Ovary (tissue), 9 donors: ENCODE measurements around the gene LRRC75A. TPM values are rescaled to one million over a fixed set of nuclear protein-coding genes. Genes with fewer than 3 reads are reported as not detected.

Source experiments
- DNase-seq, 5 donors: peaks; one replicate each; pipeline ENCODE4 v3.0.0-alpha.2; 2019 to 2020
- H3K27ac ChIP-seq, 2 donors: fragments of 200-600 bp; one replicate each; pipeline versions ENCODE4 v1.5.1 to v1.8.0; 2019 to 2022
- H3K27me3 ChIP-seq: fragments of 200-600 bp; one replicate; pipeline ENCODE4 v1.8.0; 2022
- H3K36me3 ChIP-seq: fragments of 200-600 bp; sonication (generic); one replicate; pipeline ENCODE4 v1.5.1; 2019
- H3K4me1 ChIP-seq: one replicate; pipeline ENCODE4 v1.8.1; 2013; ENCODE audit warnings: mild to moderate bottlenecking, moderate library complexity; ENCODE audit not compliant: insufficient read depth
- H3K4me3 ChIP-seq: fragments of 200-600 bp; sonication (generic); one replicate; pipeline ENCODE4 v1.5.1; 2017
- H3K9me3 ChIP-seq, 2 donors: fragments of 200-600 bp in 1 of 2; sonication (generic) in 1 of 2; one replicate each; pipeline versions ENCODE4 v1.5.1 to v1.8.1; 2013 to 2019; ENCODE audit warnings: mild to moderate bottlenecking in 1 of 2, moderate library complexity in 1 of 2
- CTCF ChIP-seq, 3 donors: fragments of 450-650 bp in 2 of 3; fragments of 200-600 bp in 1 of 3; IDR thresholded peaks; one replicate each; pipeline versions ENCODE4 v1.5.1 to v1.8.0; 2016 to 2022; ENCODE audit warnings: antibody characterized with exemption in 3 of 3, mild to moderate bottlenecking in 1 of 3
- EP300 ChIP-seq: sonication (generic); formaldehyde crosslinking; IDR thresholded peaks from one replicate; pipeline ENCODE4 v1.6.1; 2017; ENCODE audit warnings: antibody characterized with exemption
- POLR2A ChIP-seq: fragments of 450-650 bp; IDR thresholded peaks from one replicate; pipeline ENCODE4 v1.6.1; 2017; ENCODE audit warnings: antibody characterized with exemption, mild to moderate bottlenecking, moderate library complexity
- WGBS, 3 donors: extraction: QIAGEN DNeasy Blood & Tissue Kit in 1 of 3; methylation state at CpG; one replicate each; pipeline versions ENCODE4 v1.1.5 to v1.1.7; 2013 to 2017; 5-methylcytosine and 5-hydroxymethylcytosine counted together
- intact Hi-C, 4 donors: fragments of 100-400 bp; cut with DNase I; formaldehyde crosslinking; loops; one replicate each; pipeline versions ENCODE4 v1.11.0 to v1.15.1; 2022 to 2023
- polyA plus RNA-seq, 2 donors: library from polyadenylated mRNA; stranded (reverse); fragments of 200-250 nt in 1 of 2; fragments of 350-450 nt in 1 of 2; fragmentation: Illumina TruSeq in 1 of 2; extraction: RNeasy Lipid Tissue Mini Kit (QIAGEN cat#74804) in 1 of 2; gene quantifications; one replicate each; pipeline ENCODE4 v1.2.3, GENCODE V29; 2013 to 2014
- total RNA-seq, 7 donors: library from RNA; depleted of rRNA in 2 of 7; stranded (reverse); fragments of >200 nt in 2 of 7; fragmentation: NEBNext Ultra II Directional in 3 of 7; extraction: Animal tissue kit (Norgen Biotek cat#: 25700) in 3 of 7; gene quantifications; one replicate each; pipeline versions ENCODE4 v1.1.0 to v1.2.4, GENCODE V29; 2016 to 2023
- donor health status: DM: no; HTN: no; CAD: no; lungs with moderate emphysema.
- donor health status: DM: no; HTN: no; CAD: no.
- donor health status: Bipolar disorder and iron deficiency.
- donor health status: DM: yes; HTN: yes; CAD: no.
- donor health status: DM: no; HTN: no; CAD: no.
- donor health status: DM: yes; HTN: yes; CAD: no.

Gene LRRC75A
- total and polyA plus RNA-seq, 9 donors = 1.0 to 12.5 (median 4.1) TPM

- Histone ChIP-seq H3K4me3 (no peak overlapping the region), H3K9me3 (no peaks in the 10 kb centered on the region), H3K36me3 (no peaks in the 10 kb centered on the region), H3K27ac (no peak overlapping the region), H3K27me3 (no peaks in the 10 kb centered on the region), H3K4me1 (no peaks in the 10 kb centered on the region)
- no peak for DNase-seq
- WGBS, 3 donors = 42 to 49% (median 46%) methylated on average over 13 of the region's 13 CpGs
- intact Hi-C loops = no loop called here
- TF ChIP-seq CTCF (IDR thresholded peaks at IDR 0.05) (no peak), POLR2A (no peak), EP300 (no peak)
Measured at GRCh38 chr17:16463358-16464302, 28.4 kb downstream of the LRRC75A start.

GRCh38 chr17:16462070-16462864 is 29.7 kb downstream of the LRRC75A start:
- 85 to 89% (median 86%) methylated on average over 18 to 20 of the region's 20 CpGs for WGBS, 3 donors
- H3K27ac ChIP-seq = no peak overlapping the region
- intact Hi-C loops = no loop called here
- no peaks in the 10 kb centered on the region for H3K4me1 ChIP-seq
- H3K27me3 ChIP-seq = no peaks in the 10 kb centered on the region
- no peaks in the 10 kb centered on the region for H3K36me3 ChIP-seq
- no peak overlapping the region for H3K4me3 ChIP-seq
- no peak for TF ChIP-seq EP300
- TF ChIP-seq CTCF (IDR thresholded peaks at IDR 0.05) = no peak
- no peak for TF ChIP-seq POLR2A
- DNase-seq = no peak
- H3K9me3 ChIP-seq = no peaks in the 10 kb centered on the region

GRCh38 chr17:16461606-16461866 is 30.5 kb downstream of the LRRC75A start:
- Histone ChIP-seq H3K36me3 (no peaks in the 10 kb centered on the region), H3K27me3 (no peaks in the 10 kb centered on the region), H3K27ac (no peak overlapping the region), H3K9me3 (no peaks in the 10 kb centered on the region), H3K4me3 (no peak overlapping the region), H3K4me1 (no peaks in the 10 kb centered on the region)
- TF ChIP-seq EP300 (no peak), CTCF (IDR thresholded peaks at IDR 0.05) (no peak), POLR2A (no peak)
- WGBS, 3 donors = 95 to 100% (median 97%) methylated on average over 3 of the region's 3 CpGs
- DNase-seq = no peak
- intact Hi-C loops = no loop called here

- no peaks in the 10 kb centered on the region for H3K4me1 ChIP-seq
- no peak for TF ChIP-seq CTCF (IDR thresholded peaks at IDR 0.05)
- TF ChIP-seq EP300 = no peak
- TF ChIP-seq POLR2A = no peak
- WGBS, 3 donors = 88 to 93% (median 90%) methylated on average over 17 of the region's 17 CpGs
- intact Hi-C loops = no loop called here
- H3K36me3 ChIP-seq = no peaks in the 10 kb centered on the region
- H3K27me3 ChIP-seq = no peaks in the 10 kb centered on the region
- H3K27ac ChIP-seq = no peak overlapping the region
- no peak for DNase-seq
- H3K9me3 ChIP-seq = no peaks in the 10 kb centered on the region
- no peak overlapping the region for H3K4me3 ChIP-seq
Measured at GRCh38 chr17:16460796-16461605, 31.0 kb downstream of the LRRC75A start.
